Heart left ventricle (tissue), 16 donors: Measurements from ENCODE around the gene OR3A1. TPM values are rescaled to one million over a fixed set of nuclear protein-coding genes. Genes with fewer than 3 reads are reported as not detected.
"Not testable (repeated sequence)": the region's sequence is repeated elsewhere in the genome, so short reads cannot be mapped to it uniquely, and the experiment has no call there.

Experiments used
- ATAC-seq, 4 donors: fragments of 200-7000 bp; cut with Tn5 transposase; one replicate each; pipeline ENCODE4 v1.9.1; 2020 to 2022; ENCODE audit warnings: moderate library complexity in 4 of 4, mild to moderate bottlenecking in 3 of 4, moderate number of reproducible peaks in 1 of 4
- DNase-seq, 5 donors: peaks; one replicate each; pipeline ENCODE4 v3.0.0-alpha.2; 2020
- H3K27ac ChIP-seq, 12 donors: fragments of 200-600 bp; sonication (generic) in 4 of 12; one replicate each; pipeline versions ENCODE4 v1.5.0 to v1.8.0; 2016 to 2022; ENCODE audit warnings: mild to moderate bottlenecking in 2 of 12
- H3K27me3 ChIP-seq, 9 donors: fragments of 200-600 bp; sonication (generic) in 2 of 9; one replicate each; pipeline versions ENCODE4 v1.5.1 to v1.8.0; 2016 to 2022; ENCODE audit warnings: mild to moderate bottlenecking in 3 of 9
- H3K36me3 ChIP-seq, 9 donors: fragments of 200-600 bp; sonication (generic) in 2 of 9; one replicate each; pipeline versions ENCODE4 v1.5.0 to v1.8.0; 2018 to 2022; ENCODE audit warnings: mild to moderate bottlenecking in 2 of 9
- H3K4me1 ChIP-seq, 12 donors: fragments of 200-600 bp; sonication (generic) in 4 of 12; one replicate each; pipeline versions ENCODE4 v1.5.0 to v1.8.0; 2016 to 2022; ENCODE audit warnings: mild to moderate bottlenecking in 3 of 12
- H3K4me3 ChIP-seq, 12 donors: fragments of 200-600 bp; sonication (generic) in 4 of 12; one replicate each; pipeline versions ENCODE4 v1.5.0 to v1.8.0; 2017 to 2022; ENCODE audit warnings: mild to moderate bottlenecking in 9 of 12, moderate library complexity in 4 of 12
- H3K9me3 ChIP-seq, 12 donors: fragments of 200-600 bp; sonication (generic) in 4 of 12; one replicate each; pipeline versions ENCODE4 v1.5.0 to v1.8.0; 2016 to 2022; ENCODE audit warnings: mild to moderate bottlenecking in 1 of 12
- CTCF ChIP-seq, 12 donors: fragments of 200-600 bp; sonication (generic) in 4 of 12; IDR thresholded peaks; one replicate each; pipeline versions ENCODE4 v1.5.0 to v1.8.0; 2018 to 2022; ENCODE audit warnings: antibody characterized with exemption in 12 of 12, mild to moderate bottlenecking in 5 of 12
- POLR2A ChIP-seq, 2 donors: fragments of 450-650 bp; IDR thresholded peaks; one replicate each; pipeline ENCODE4 v1.6.1; 2017; ENCODE audit warnings: antibody characterized with exemption in 2 of 2, mild to moderate bottlenecking in 2 of 2, moderate library complexity in 2 of 2
- WGBS, 4 donors: extraction: QIAGEN DNeasy Blood & Tissue Kit in 2 of 4; methylation state at CpG; one replicate each; pipeline versions ENCODE4 v1.1.5 to v1.1.7; 2013 to 2018; 5-methylcytosine and 5-hydroxymethylcytosine counted together
- intact Hi-C, 10 donors: fragments of 100-400 bp; cut with DNase I; formaldehyde crosslinking; loops; one replicate each; pipeline versions ENCODE4 v1.11.1 to v1.14.2; 2022
- long read RNA-seq, 3 donors: library from polyadenylated mRNA; unstranded; transcript quantifications; one replicate each; pipeline ENCODE4 v2.0.0, GENCODE V29; 2020 to 2021
- polyA plus RNA-seq, 2 donors: library from polyadenylated mRNA; stranded (reverse); fragments of 200-250 nt; gene quantifications; one replicate each; pipeline ENCODE4 v1.2.3, GENCODE V29; 2013
- total RNA-seq, 9 donors: library from RNA; depleted of rRNA in 2 of 9; stranded (reverse); fragments of >200 nt in 2 of 9; fragmentation: NEBNext Ultra II Directional in 3 of 9; extraction: Animal tissue kit (Norgen Biotek cat#: 25700) in 3 of 9; gene quantifications; one replicate each; pipeline versions ENCODE4 v1.1.0 to v1.2.4, GENCODE V29; 2016 to 2023
- donor health status: ischemic (EF 13 %, LVEDD 7.1; RV severe dilation, severe dysfunction).
- donor health status: healthy with polysubstance abuse.
- donor health status: DM: no; HTN: yes; CAD: no.
- donor health status: DM: no; HTN: no; CAD: no.
- donor health status: ischemic (EF 25% LVEDD 6.9; RV normal size, moderate dysfunction).
- donor health status: ischemic (EF 25% LVEDD 5.7; RV mildly dilated, moderate dysfunction).
- donor health status: healthy.
- donor health status: DM: yes; HTN: yes; CAD: no.
- donor health status: ischemic (EF 35%, LVEDD 5.7; RV mildly dilated, moderate dysfunction).
- donor health status: nonischemic (EF 11% LVEDD 7.7; RV severe dilation, severe dysfunction).
- donor health status: DM: yes; HTN: yes; CAD: no.
- donor health status: PGD.
- donor health status: ischemic (EF 29% LVEDD 5.4; RV normal size, mild dysfunction).
- donor health status: nonischemic (EF 23%, LVEDD 6.1; RV moderate dilation, normal function).

Gene OR3A1, protein sequence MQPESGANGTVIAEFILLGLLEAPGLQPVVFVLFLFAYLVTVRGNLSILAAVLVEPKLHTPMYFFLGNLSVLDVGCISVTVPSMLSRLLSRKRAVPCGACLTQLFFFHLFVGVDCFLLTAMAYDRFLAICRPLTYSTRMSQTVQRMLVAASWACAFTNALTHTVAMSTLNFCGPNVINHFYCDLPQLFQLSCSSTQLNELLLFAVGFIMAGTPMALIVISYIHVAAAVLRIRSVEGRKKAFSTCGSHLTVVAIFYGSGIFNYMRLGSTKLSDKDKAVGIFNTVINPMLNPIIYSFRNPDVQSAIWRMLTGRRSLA
- total RNA-seq: not detected
- not detected for polyA plus RNA-seq
- long read RNA-seq, donor 1: 0 reads
- long read RNA-seq, donor 2: 0 reads
- long read RNA-seq, donor 3: 0 reads

- TF ChIP-seq CTCF (IDR thresholded peaks at IDR 0.05) (no peak), POLR2A (IDR thresholded peaks at IDR 0.05) (no peak)
- peaks cover 0 to 5% (median 0%) of the 10 kb centered on the region in 12 donors for H3K9me3 ChIP-seq
- H3K4me1 ChIP-seq: no peaks in the 10 kb centered on the region
- no peak within 1 kb of the TSS for H3K27ac ChIP-seq
- intact Hi-C loops: no loop called here
- DNase-seq: no peak
- no peaks in the 10 kb centered on the region for H3K36me3 ChIP-seq
- H3K27me3 ChIP-seq: peaks cover 0 to 3% (median 0%) of the 10 kb centered on the region in 9 donors
- ATAC-seq: no peak
- no peak within 1 kb of the TSS for H3K4me3 ChIP-seq
- WGBS, 4 donors: 65 to 77% (median 73%) methylated on average over 6 of the region's 6 CpGs
Observed at GRCh38 chr17:3298260-3298659, at the start of gene OR3A1. Gene OR3A1, minus strand, starts transcription at chr17:3298360. Its CDS starts 5,778 bp downstream, at chr17:3292582.

GRCh38 chr17:3342782-3343181 is 44.6 kb upstream of the OR3A1 start:
- H3K4me1 ChIP-seq, H3K36me3 ChIP-seq, H3K27ac ChIP-seq, intact Hi-C loops, ATAC-seq, H3K27me3 ChIP-seq, H3K4me3 ChIP-seq: not testable (repeated sequence)
- peak in 1 of 5 donors; percentile 14 for DNase-seq
- WGBS, 4 donors: 84 to 87% (median 85%) methylated on average over 12 of the region's 12 CpGs
- H3K9me3 ChIP-seq: peaks cover 0 to 19% (median 3%) of the 10 kb centered on the region in 12 donors

- TF ChIP-seq POLR2A (IDR thresholded peaks at IDR 0.05): no peak
- TF ChIP-seq CTCF (IDR thresholded peaks at IDR 0.05): peak in 5 of 12 donors; percentile 4 to 35 (median 27)
- Histone ChIP-seq H3K36me3 (no peaks in the 10 kb centered on the region), H3K9me3 (peaks cover 0 to 10% (median 0%) of the 10 kb centered on the region in 12 donors), H3K4me1 (no peaks in the 10 kb centered on the region), H3K27me3 (no peaks in the 10 kb centered on the region), H3K4me3 (no peak overlapping the region), H3K27ac (no peak overlapping the region)
- intact Hi-C loops: no loop called here
- no peak for DNase-seq
- WGBS, 4 donors: 22 to 54% (median 42%) methylated on average over 4 of the region's 4 CpGs
- ATAC-seq: peak in 1 of 4 donors; percentile 36
Observed at GRCh38 chr17:3335876-3336275, 37.7 kb upstream of the OR3A1 start.

- Histone ChIP-seq H3K4me1 (no peaks in the 10 kb centered on the region), H3K27ac (no peak overlapping the region), H3K9me3 (no peaks in the 10 kb centered on the region), H3K27me3 (peaks cover 0 to 3% (median 0%) of the 10 kb centered on the region in 9 donors), H3K4me3 (no peak overlapping the region), H3K36me3 (no peaks in the 10 kb centered on the region)
- TF ChIP-seq POLR2A (IDR thresholded peaks at IDR 0.05): no peak
- no peak for TF ChIP-seq CTCF (IDR thresholded peaks at IDR 0.05)
- WGBS, 4 donors: 54 to 59% (median 57%) methylated on average over 5 of the region's 5 CpGs
- DNase-seq: no peak
- ATAC-seq: no peak
- intact Hi-C loops: no loop called here
Observed at GRCh38 chr17:3318336-3318735, 20.2 kb upstream of the OR3A1 start.
